ENCODE results near the gene SCYGR5. TPM values are rescaled to one million over a fixed set of nuclear protein-coding genes. Genes with fewer than 3 reads are reported as not detected.

SCYGR5 gene
- total RNA-seq, 4 donors from 2014 or later: not detected

GRCh38 chr2:227655454-227655853, 11.2 kb upstream of the SCYGR5 start:
- TF ChIP-seq CTCF (IDR thresholded peaks at IDR 0.05; ENCODE audit: low read depth): no peak

- TF ChIP-seq CTCF (IDR thresholded peaks at IDR 0.05; ENCODE audit: low read depth): no peak
Measured at GRCh38 chr2:227657199-227657845, 9.3 kb upstream of the SCYGR5 start.

- TF ChIP-seq CTCF (IDR thresholded peaks at IDR 0.05; ENCODE audit: low read depth): no peak
Measured at GRCh38 chr2:227661025-227661649, 5.5 kb upstream of the SCYGR5 start.

GRCh38 chr2:227661827-227662226, 4.8 kb upstream of the SCYGR5 start:
- TF ChIP-seq CTCF (IDR thresholded peaks at IDR 0.05; ENCODE audit: low read depth): no peak

GRCh38 chr2:227665189-227665940, 1.2 kb upstream of the SCYGR5 start:
- no peak for TF ChIP-seq CTCF (IDR thresholded peaks at IDR 0.05; ENCODE audit: low read depth)

- TF ChIP-seq CTCF (IDR thresholded peaks at IDR 0.05; ENCODE audit: low read depth): no peak
Measured at GRCh38 chr2:227671170-227671905, 4.7 kb downstream of the SCYGR5 start.

- no peak for TF ChIP-seq CTCF (IDR thresholded peaks at IDR 0.05; ENCODE audit: low read depth)
Measured at GRCh38 chr2:227674485-227674884, 7.9 kb downstream of the SCYGR5 start.
